ENCODE results near the gene MEP1A. TPM values are rescaled to one million over a fixed set of nuclear protein-coding genes. Genes with fewer than 3 reads are reported as not detected.
"Not testable (repeated sequence)": the region's sequence is repeated elsewhere in the genome, so short reads cannot be mapped to it uniquely, and the experiment has no call there.

Gene MEP1A
- total RNA-seq, 1 experiment from 2014 or later: not detected

GRCh38 chr6:46855966-46856365 is 62.8 kb downstream of the MEP1A start:
- DNase-seq; H4K20me1 ChIP-seq (ENCODE audit: insufficient read depth); H2AFZ ChIP-seq; H3K9me2 ChIP-seq (ENCODE audit: insufficient read depth); H3K79me2 ChIP-seq (ENCODE audit: low read depth); H3K27ac ChIP-seq; CTCF ChIA-PET; H3K27me3 ChIP-seq (ENCODE audit: insufficient read depth, low read depth); intact Hi-C loops (cut with micrococcal nuclease; ENCODE audit: unreplicated experiment); BruUV-seq (replicated peaks); H3K9me3 ChIP-seq (ENCODE audit: insufficient read depth, low read depth); H3K4me3 ChIP-seq; H3K4me1 ChIP-seq (replicated peaks; ENCODE audit: insufficient read depth); H3K4me2 ChIP-seq: not testable (repeated sequence)
- POLR2A ChIA-PET (ENCODE audit: unreplicated experiment): interaction anchor here (0.6 to 0.7 kb wide), 3 partner anchors 179 to 196 kb away, joined by 3 to 6 read pairs (median 3); no protein-coding TSS in a partner anchor
- Histone ChIP-seq H3K36me3 (ENCODE audit: low read depth) (peaks cover 36% of the 10 kb centered on the region), H3F3A (ENCODE audit: insufficient read depth, low read depth) (peaks cover 11% of the 10 kb centered on the region)
- TF ChIP-seq CTCF (conservative IDR thresholded peaks at IDR 0.05): peak; percentile 83

GRCh38 chr6:46862381-46862780 is 69.2 kb downstream of the MEP1A start:
- ChIA-PET POLR2A (ENCODE audit: unreplicated experiment) (no interaction called here), CTCF (interaction anchor here (0.5 to 0.6 kb wide), 2 partner anchors 129 to 326 kb away, joined by 3 read pairs; no protein-coding TSS in a partner anchor)
- Histone ChIP-seq H3K9me3 (ENCODE audit: insufficient read depth, low read depth) (no peaks in the 10 kb centered on the region), H3K36me3 (ENCODE audit: low read depth) (peaks cover 60% of the 10 kb centered on the region), H3K4me3 (no peak overlapping the region), H3K4me1 (replicated peaks; ENCODE audit: insufficient read depth) (no peaks in the 10 kb centered on the region), H3K9me2 (ENCODE audit: insufficient read depth) (no peaks in the 10 kb centered on the region), H4K20me1 (ENCODE audit: insufficient read depth) (no peaks in the 10 kb centered on the region), H3K27ac (no peak overlapping the region), H3F3A (ENCODE audit: insufficient read depth, low read depth) (peaks cover 13% of the 10 kb centered on the region; the same call in 1 of the 2 replicates), H3K79me2 (ENCODE audit: low read depth) (no peaks in the 10 kb centered on the region), H3K4me2 (no peak overlapping the region), H2AFZ (no peak overlapping the region), H3K27me3 (ENCODE audit: insufficient read depth, low read depth) (no peaks in the 10 kb centered on the region)
- intact Hi-C loops (cut with micrococcal nuclease; ENCODE audit: unreplicated experiment): no loop called here
- TF ChIP-seq EZH2 (IDR thresholded peaks at IDR 0.05; ENCODE audit: low read depth): no peak
- no peak for TF ChIP-seq CTCF (conservative IDR thresholded peaks at IDR 0.05)
- no peak for DNase-seq
- BruUV-seq (replicated peaks): no TSS peak

- Histone ChIP-seq H3K9me2 (ENCODE audit: insufficient read depth) (no peaks in the 10 kb centered on the region), H3F3A (ENCODE audit: insufficient read depth, low read depth) (peaks cover 13% of the 10 kb centered on the region; the same call in 1 of the 2 replicates), H3K4me1 (replicated peaks; ENCODE audit: insufficient read depth) (no peaks in the 10 kb centered on the region), H3K79me2 (ENCODE audit: low read depth) (no peaks in the 10 kb centered on the region), H3K9me3 (ENCODE audit: insufficient read depth, low read depth) (no peaks in the 10 kb centered on the region), H3K27me3 (ENCODE audit: insufficient read depth, low read depth) (no peaks in the 10 kb centered on the region), H4K20me1 (ENCODE audit: insufficient read depth) (no peaks in the 10 kb centered on the region), H3K36me3 (ENCODE audit: low read depth) (peaks cover 73% of the 10 kb centered on the region), H3K4me2 (no peak overlapping the region), H3K4me3 (no peak overlapping the region), H3K27ac (no peak overlapping the region), H2AFZ (no peak overlapping the region)
- intact Hi-C loops (cut with micrococcal nuclease; ENCODE audit: unreplicated experiment): no loop called here
- BruUV-seq (replicated peaks): no TSS peak
- TF ChIP-seq CTCF (conservative IDR thresholded peaks at IDR 0.05) (no peak), EZH2 (IDR thresholded peaks at IDR 0.05; ENCODE audit: low read depth) (no peak)
- ChIA-PET CTCF (no interaction called here), POLR2A (ENCODE audit: unreplicated experiment) (no interaction called here)
- DNase-seq: no peak
Measured at GRCh38 chr6:46863791-46864190, 70.6 kb downstream of the MEP1A start.

All from PC-9 (cell line).